LNCaP clone FGC (cell line): ENCODE measurements around the gene GMDS.

Experiments
- DNase-seq: peaks from one replicate; pipeline ENCODE4 v3.0.0-alpha.2; 2011; ENCODE audit warnings: low read depth
- H3K4me3 ChIP-seq: 2 replicates; pipeline ENCODE4 v1.5.1; 2011; ENCODE audit warnings: mild to moderate bottlenecking, low read depth, low read length, control low read depth
- TF ChIP-seq, protein P1 (sequence below): IDR thresholded peaks from 2 replicates; pipeline ENCODE4 v1.5.1; 2012; ENCODE audit warnings: mild to moderate bottlenecking; ENCODE audit not compliant: control insufficient read depth, insufficient read depth; ENCODE audit errors: extremely low read depth

The GMDS gene

GRCh38 chr6:1815827-1816452 is 429.5 kb downstream of the GMDS start:
- no peak for DNase-seq
- H3K4me3 ChIP-seq: no peak overlapping the region
- TF ChIP-seq, protein P1, sequence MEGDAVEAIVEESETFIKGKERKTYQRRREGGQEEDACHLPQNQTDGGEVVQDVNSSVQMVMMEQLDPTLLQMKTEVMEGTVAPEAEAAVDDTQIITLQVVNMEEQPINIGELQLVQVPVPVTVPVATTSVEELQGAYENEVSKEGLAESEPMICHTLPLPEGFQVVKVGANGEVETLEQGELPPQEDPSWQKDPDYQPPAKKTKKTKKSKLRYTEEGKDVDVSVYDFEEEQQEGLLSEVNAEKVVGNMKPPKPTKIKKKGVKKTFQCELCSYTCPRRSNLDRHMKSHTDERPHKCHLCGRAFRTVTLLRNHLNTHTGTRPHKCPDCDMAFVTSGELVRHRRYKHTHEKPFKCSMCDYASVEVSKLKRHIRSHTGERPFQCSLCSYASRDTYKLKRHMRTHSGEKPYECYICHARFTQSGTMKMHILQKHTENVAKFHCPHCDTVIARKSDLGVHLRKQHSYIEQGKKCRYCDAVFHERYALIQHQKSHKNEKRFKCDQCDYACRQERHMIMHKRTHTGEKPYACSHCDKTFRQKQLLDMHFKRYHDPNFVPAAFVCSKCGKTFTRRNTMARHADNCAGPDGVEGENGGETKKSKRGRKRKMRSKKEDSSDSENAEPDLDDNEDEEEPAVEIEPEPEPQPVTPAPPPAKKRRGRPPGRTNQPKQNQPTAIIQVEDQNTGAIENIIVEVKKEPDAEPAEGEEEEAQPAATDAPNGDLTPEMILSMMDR: no peak

GRCh38 chr6:1814279-1814678 is 431.1 kb downstream of the GMDS start:
- no peak for DNase-seq
- TF ChIP-seq, protein P1: no peak
- no peak overlapping the region for H3K4me3 ChIP-seq

DNA sequence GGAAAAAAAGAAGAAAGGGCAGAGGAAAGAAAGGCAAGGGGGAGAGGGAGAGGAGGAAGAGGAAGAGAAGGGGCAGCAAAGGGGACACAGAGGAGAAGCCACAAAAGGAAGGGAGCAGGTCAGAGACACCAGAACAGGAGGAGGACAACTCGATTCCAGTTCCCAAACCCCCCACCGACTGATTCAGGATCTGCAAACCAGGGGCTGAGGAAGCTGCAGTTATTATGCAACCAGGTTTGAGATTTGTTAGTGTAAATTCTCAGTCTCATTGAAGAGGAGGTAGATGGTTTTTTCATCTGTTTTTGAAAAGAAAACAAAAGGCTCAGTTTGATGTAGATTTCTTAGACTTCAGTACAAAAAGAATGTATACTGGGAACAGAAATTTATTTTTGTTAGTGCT is 432.9 kb downstream of the GMDS start:
- TF ChIP-seq, protein P1: no peak
- no peak overlapping the region for H3K4me3 ChIP-seq
- no peak for DNase-seq

DNA sequence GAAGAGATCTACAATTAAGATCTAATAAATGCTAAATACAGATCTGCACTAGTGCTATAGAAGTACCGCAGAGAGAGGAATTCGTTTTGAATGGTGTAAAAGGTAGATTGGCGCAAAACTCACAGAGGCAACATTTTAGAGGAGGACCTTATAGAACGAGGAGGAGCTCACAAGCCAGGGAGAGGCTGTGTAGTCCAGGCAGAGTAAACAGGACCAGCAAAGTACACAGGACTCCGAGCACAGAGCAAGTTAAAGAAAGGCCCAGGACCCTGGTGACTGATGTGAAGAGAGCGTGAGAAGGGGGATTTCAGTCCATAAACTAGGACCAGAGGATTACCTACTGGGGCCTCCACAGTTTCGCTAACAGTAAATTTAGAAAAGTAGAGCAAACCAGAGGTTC is 433.4 kb downstream of the GMDS start:
- DNase-seq: no peak
- TF ChIP-seq, protein P1: no peak
- no peak overlapping the region for H3K4me3 ChIP-seq

GRCh38 chr6:1810880-1811279 is 434.5 kb downstream of the GMDS start:
- DNase-seq: no peak
- TF ChIP-seq, protein P1: no peak
- H3K4me3 ChIP-seq: no peak overlapping the region

- DNase-seq: no peak
- TF ChIP-seq, protein P1: no peak
- no peak overlapping the region for H3K4me3 ChIP-seq
Measured at GRCh38 chr6:1809291-1809988, 436.0 kb downstream of the GMDS start.

- no peak for DNase-seq
- no peak overlapping the region for H3K4me3 ChIP-seq
- TF ChIP-seq, protein P1: no peak
Measured at GRCh38 chr6:1806935-1807334, 438.5 kb downstream of the GMDS start.
